HG03039 (cell line): ENCODE results near the gene KLHL30.
"Not testable (repeated sequence)": the region's sequence is repeated elsewhere in the genome, so short reads cannot be mapped to it uniquely, and the experiment has no call there.

Source experiments
- ATAC-seq: cut with Tn5 transposase; IDR thresholded peaks from one replicate; pipeline ENCODE4 v1.9.1; 2021; ENCODE audit warnings: mild to moderate bottlenecking, moderate library complexity; ENCODE audit not compliant: unreplicated experiment

Gene KLHL30

GRCh38 chr2:238160206-238161129 lies 22.0 kb downstream of the KLHL30 start:
- no peak for ATAC-seq

- no peak for ATAC-seq
These were observed 23.0 kb downstream of the KLHL30 start for GRCh38 chr2:238161291-238162051.

GRCh38 chr2:238162251-238162845 lies 23.9 kb downstream of the KLHL30 start:
- ATAC-seq: no peak

GRCh38 chr2:238162846-238163441 lies 24.5 kb downstream of the KLHL30 start:
- ATAC-seq: no peak

GRCh38 chr2:238163481-238164198 lies 25.2 kb downstream of the KLHL30 start:
- no peak for ATAC-seq

GRCh38 chr2:238164906-238165287 lies 26.4 kb downstream of the KLHL30 start:
- ATAC-seq: no peak

- ATAC-seq: no peak
These were observed 26.9 kb downstream of the KLHL30 start for GRCh38 chr2:238165288-238165921.

- no peak for ATAC-seq
These were observed 28.2 kb downstream of the KLHL30 start for GRCh38 chr2:238166391-238167343.

- no peak for ATAC-seq
These were observed 28.9 kb downstream of the KLHL30 start for GRCh38 chr2:238167344-238167715.

- no peak for ATAC-seq
These were observed 29.3 kb downstream of the KLHL30 start for GRCh38 chr2:238167761-238168160.

- no peak for ATAC-seq
These were observed 30.0 kb downstream of the KLHL30 start for GRCh38 chr2:238168196-238169047.

- ATAC-seq: no peak
These were observed 30.7 kb downstream of the KLHL30 start for GRCh38 chr2:238169048-238169707.

- ATAC-seq: no peak
These were observed 31.3 kb downstream of the KLHL30 start for GRCh38 chr2:238169708-238170251.

GRCh38 chr2:238170386-238171071 lies 32.1 kb downstream of the KLHL30 start:
- no peak for ATAC-seq

GRCh38 chr2:238171072-238171431 lies 32.6 kb downstream of the KLHL30 start:
- not testable (repeated sequence) for ATAC-seq

- ATAC-seq: no peak
These were observed 33.2 kb downstream of the KLHL30 start for GRCh38 chr2:238171575-238172187.
